CD14-positive monocyte (primary cell): Measurements from ENCODE around the gene APOL3. TPM values are rescaled to one million over a fixed set of nuclear protein-coding genes. Genes with fewer than 3 reads are reported as not detected.

ENCODE experiments used
- DNase-seq, 3 donors: peaks; one replicate each; pipeline ENCODE4 v3.0.0-alpha.2; 2011 to 2022
- H2AFZ ChIP-seq: 2 replicates; pipeline ENCODE4 v1.6.0; 2012; ENCODE audit warnings: mild to moderate bottlenecking, low read depth, low read length, inconsistent platforms; ENCODE audit not compliant: insufficient read depth, poor library complexity, severe bottlenecking
- H3K27ac ChIP-seq, 2 donors: 1 replicate in 1 of 2; 2 replicates in 1 of 2; pipeline ENCODE4 v1.5.1; 2012 to 2013; ENCODE audit warnings: low read length in 2 of 2, control low read depth in 1 of 2, inconsistent platforms in 1 of 2, low read depth in 1 of 2, mild to moderate bottlenecking in 1 of 2
- H3K27me3 ChIP-seq, 2 donors: one replicate each; pipeline versions ENCODE4 v1.6.0 to v1.6.1; 2011 to 2013; ENCODE audit warnings: low read length in 2 of 2; ENCODE audit not compliant: control insufficient read depth in 2 of 2, insufficient read depth in 2 of 2
- H3K36me3 ChIP-seq, 2 donors: replicated peaks in 1 of 2; 1 replicate in 1 of 2; 2 replicates in 1 of 2; pipeline versions ENCODE4 v1.5.1 to v1.6.1; 2012 to 2013; ENCODE audit warnings: low read length in 2 of 2, control low read depth in 1 of 2, inconsistent platforms in 1 of 2, mild to moderate bottlenecking in 1 of 2; ENCODE audit not compliant: insufficient read depth in 2 of 2, control insufficient read depth in 1 of 2
- H3K4me1 ChIP-seq, 2 donors: 1 replicate in 1 of 2; 2 replicates in 1 of 2; pipeline versions ENCODE4 v1.5.1 to v1.6.1; 2012 to 2013; ENCODE audit warnings: low read length in 2 of 2, control low read depth in 1 of 2, inconsistent platforms in 1 of 2, mild to moderate bottlenecking in 1 of 2, moderate library complexity in 1 of 2; ENCODE audit not compliant: insufficient read depth in 2 of 2, control insufficient read depth in 1 of 2
- H3K4me2 ChIP-seq: replicated peaks from 2 replicates; pipeline ENCODE3; 2012; ENCODE audit warnings: low read length, moderate library complexity, mild to moderate bottlenecking; ENCODE audit not compliant: poor library complexity, severe bottlenecking; ENCODE audit errors: extremely low read depth
- H3K4me3 ChIP-seq, 3 experiments: fragments of 200-600 bp in 1 of 3; sonication (generic) in 1 of 3; replicated peaks in 1 of 3; 1 replicate in 2 of 3; 2 replicates in 1 of 3; pipeline ENCODE4 v1.5.1; 2011 to 2013; ENCODE audit warnings: low read length in 3 of 3, mild to moderate bottlenecking in 3 of 3, control low read depth in 2 of 3, low read depth in 2 of 3, inconsistent platforms in 1 of 3, moderate library complexity in 1 of 3
- H3K79me2 ChIP-seq: 2 replicates; pipeline ENCODE4 v1.6.0; 2012; ENCODE audit warnings: mild to moderate bottlenecking, control low read depth, inconsistent platforms, low read length, moderate library complexity; ENCODE audit not compliant: insufficient read depth
- H3K9ac ChIP-seq: 2 replicates; pipeline ENCODE4 v1.6.0; 2017; ENCODE audit warnings: low read length, mild to moderate bottlenecking; ENCODE audit not compliant: insufficient read depth, poor library complexity, severe bottlenecking
- H3K9me3 ChIP-seq, 2 donors: replicated peaks in 1 of 2; 1 replicate in 1 of 2; 2 replicates in 1 of 2; pipeline versions ENCODE4 v1.5.1 to v1.6.1; 2012 to 2013; ENCODE audit warnings: low read length in 2 of 2, control low read depth in 1 of 2; ENCODE audit not compliant: control insufficient read depth in 1 of 2, insufficient read depth in 1 of 2
- H4K20me1 ChIP-seq: 2 replicates; pipeline ENCODE4 v1.6.0; 2012; ENCODE audit warnings: mild to moderate bottlenecking, low read length, control low read depth, moderate library complexity; ENCODE audit not compliant: insufficient read depth
- H3K27ac Mint-ChIP-seq, 7 donors: one replicate each; pipeline ENCODE4 v1.8.0; 2020; ENCODE audit warnings: mild to moderate bottlenecking in 7 of 7, mixed read lengths in 7 of 7, moderate library complexity in 6 of 7, inconsistent platforms in 2 of 7
- H3K27me3 Mint-ChIP-seq, 3 donors: one replicate each; pipeline ENCODE4 v1.8.0; 2021 to 2022; ENCODE audit warnings: low read depth in 3 of 3, mild to moderate bottlenecking in 3 of 3, mixed read lengths in 3 of 3, moderate library complexity in 3 of 3, inconsistent platforms in 1 of 3
- H3K36me3 Mint-ChIP-seq, 2 donors: one replicate each; pipeline ENCODE4 v1.8.0; 2020; ENCODE audit warnings: mixed read lengths in 2 of 2, inconsistent platforms in 1 of 2, mild to moderate bottlenecking in 1 of 2
- H3K4me1 Mint-ChIP-seq: one replicate; pipeline ENCODE4 v1.8.0; 2020; ENCODE audit warnings: mild to moderate bottlenecking, mixed read lengths
- H3K4me3 Mint-ChIP-seq, 2 donors: one replicate each; pipeline ENCODE4 v1.8.0; 2020; ENCODE audit warnings: mild to moderate bottlenecking in 2 of 2, mixed read lengths in 2 of 2, moderate library complexity in 1 of 2
- H3K9me3 Mint-ChIP-seq, 7 donors: one replicate each; pipeline ENCODE4 v1.8.0; 2020 to 2022; ENCODE audit warnings: mixed read lengths in 7 of 7, mild to moderate bottlenecking in 6 of 7, moderate library complexity in 6 of 7, inconsistent platforms in 2 of 7
- WGBS: methylation state at CpG from one replicate; pipeline ENCODE4 v1.1.5; 2013; ENCODE audit warnings: missing lambda C conversion rate; ENCODE audit not compliant: insufficient coverage; 5-methylcytosine and 5-hydroxymethylcytosine counted together
- intact Hi-C, 2 donors: fragments of 100-400 bp; cut with micrococcal nuclease; formaldehyde crosslinking; loops; one replicate each; pipeline versions ENCODE4 v1.15.0 to v1.15.1; 2023
- polyA plus RNA-seq, 3 donors: library from polyadenylated mRNA; depleted of rRNA in 1 of 3; unstranded in 2 of 3; stranded (reverse) in 1 of 3; fragments of 300-500 nt in 2 of 3; fragments of >200 nt in 1 of 3; fragmentation: Illumina TruSeq in 2 of 3; gene quantifications; 1 replicate in 2 of 3; 2 replicates in 1 of 3; pipeline ENCODE4 v1.2.3, GENCODE V29; 2012 to 2021
- TF ChIP-seq, protein P1 (sequence below): fragments of 200-600 bp; IDR thresholded peaks from one replicate; pipeline ENCODE4 v1.8.0; 2022; ENCODE audit warnings: antibody characterized with exemption, mild to moderate bottlenecking

The APOL3 gene
- polyA plus RNA-seq, 3 donors: 39.9 to 97.0 (median 61.3) TPM

DNA sequence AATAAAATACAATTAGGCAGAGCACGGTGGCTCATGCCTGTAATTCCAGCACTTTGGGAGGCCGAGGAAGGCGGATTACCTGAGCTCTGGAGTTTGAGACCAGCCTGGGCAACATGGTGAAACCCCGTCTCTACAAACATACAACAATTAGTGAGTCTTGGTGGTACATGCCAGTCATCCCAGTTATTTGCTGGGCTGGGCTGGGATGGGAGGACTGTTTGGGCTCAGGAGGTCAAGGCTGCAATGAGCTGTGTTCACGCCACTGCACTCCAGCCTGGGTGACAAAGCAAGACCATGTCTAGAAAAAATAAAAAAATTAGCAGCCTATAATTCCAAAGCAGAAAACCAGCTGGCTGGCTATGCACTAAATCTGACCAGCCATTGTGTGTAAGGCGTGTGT, 35.1 kb downstream of the APOL3 start:
- H4K20me1 ChIP-seq: no peaks in the 10 kb centered on the region
- H3K27ac Mint-ChIP-seq: no peak overlapping the region
- DNase-seq: no peak
- no peak overlapping the region for H3K4me2 ChIP-seq
- 88% methylated on average over 3 of the region's 6 CpGs for WGBS
- H3K27ac ChIP-seq: no peak overlapping the region
- intact Hi-C loops: loop anchor here in 1 of 2 donors (10.0 kb wide), 1 partner anchor 771 kb away; no protein-coding TSS in a partner anchor
- no peaks in the 10 kb centered on the region for H3K36me3 Mint-ChIP-seq
- peaks cover 17% of the 10 kb centered on the region for H3K4me1 Mint-ChIP-seq
- H3K27me3 ChIP-seq: peaks cover 0 to 3% of the 10 kb centered on the region in 2 donors
- TF ChIP-seq, protein P1, sequence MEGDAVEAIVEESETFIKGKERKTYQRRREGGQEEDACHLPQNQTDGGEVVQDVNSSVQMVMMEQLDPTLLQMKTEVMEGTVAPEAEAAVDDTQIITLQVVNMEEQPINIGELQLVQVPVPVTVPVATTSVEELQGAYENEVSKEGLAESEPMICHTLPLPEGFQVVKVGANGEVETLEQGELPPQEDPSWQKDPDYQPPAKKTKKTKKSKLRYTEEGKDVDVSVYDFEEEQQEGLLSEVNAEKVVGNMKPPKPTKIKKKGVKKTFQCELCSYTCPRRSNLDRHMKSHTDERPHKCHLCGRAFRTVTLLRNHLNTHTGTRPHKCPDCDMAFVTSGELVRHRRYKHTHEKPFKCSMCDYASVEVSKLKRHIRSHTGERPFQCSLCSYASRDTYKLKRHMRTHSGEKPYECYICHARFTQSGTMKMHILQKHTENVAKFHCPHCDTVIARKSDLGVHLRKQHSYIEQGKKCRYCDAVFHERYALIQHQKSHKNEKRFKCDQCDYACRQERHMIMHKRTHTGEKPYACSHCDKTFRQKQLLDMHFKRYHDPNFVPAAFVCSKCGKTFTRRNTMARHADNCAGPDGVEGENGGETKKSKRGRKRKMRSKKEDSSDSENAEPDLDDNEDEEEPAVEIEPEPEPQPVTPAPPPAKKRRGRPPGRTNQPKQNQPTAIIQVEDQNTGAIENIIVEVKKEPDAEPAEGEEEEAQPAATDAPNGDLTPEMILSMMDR: no peak
- H3K27me3 Mint-ChIP-seq: peaks cover 10 to 21% (median 15%) of the 10 kb centered on the region in 3 donors
- H3K36me3 ChIP-seq: no peaks in the 10 kb centered on the region
- no peaks in the 10 kb centered on the region for H3K79me2 ChIP-seq
- H3K9me3 ChIP-seq: no peaks in the 10 kb centered on the region
- no peak overlapping the region for H3K9ac ChIP-seq
- H3K9me3 Mint-ChIP-seq: peaks cover 0 to 3% (median 1%) of the 10 kb centered on the region in 7 donors
- no peak overlapping the region for H3K4me3 Mint-ChIP-seq
- H3K4me1 ChIP-seq: peaks cover 16 to 19% of the 10 kb centered on the region in 2 donors
- H3K4me3 ChIP-seq: no peak overlapping the region
- no peak overlapping the region for H2AFZ ChIP-seq

- no peak overlapping the region for H3K4me3 ChIP-seq
- intact Hi-C loops: loop anchor here (5.0 to 10.0 kb wide), 3 partner anchors 502 to 772 kb away; no protein-coding TSS in a partner anchor
- WGBS: 36% methylated on average over 6 of the region's 11 CpGs
- peak overlapping the region in 1 of 2 donors; percentile 92 for H3K4me3 Mint-ChIP-seq
- peak overlapping the region; percentile 11 for H3K4me2 ChIP-seq
- H3K4me1 Mint-ChIP-seq: peaks cover 17% of the 10 kb centered on the region
- H3K27me3 Mint-ChIP-seq: peaks cover 8 to 16% (median 10%) of the 10 kb centered on the region in 3 donors
- H3K27me3 ChIP-seq: no peaks in the 10 kb centered on the region
- no peak overlapping the region for H3K9ac ChIP-seq
- peak overlapping the region; percentile 43 to 98 (median 84) for H3K27ac Mint-ChIP-seq
- DNase-seq: peak; percentile 24 to 66 (median 42)
- H3K79me2 ChIP-seq: no peaks in the 10 kb centered on the region
- H4K20me1 ChIP-seq: no peaks in the 10 kb centered on the region
- peak overlapping the region; percentile 47 for H2AFZ ChIP-seq
- H3K4me1 ChIP-seq: peaks cover 16 to 19% of the 10 kb centered on the region in 2 donors
- peaks cover 0 to 3% (median 1%) of the 10 kb centered on the region in 7 donors for H3K9me3 Mint-ChIP-seq
- no peaks in the 10 kb centered on the region for H3K36me3 Mint-ChIP-seq
- H3K9me3 ChIP-seq: no peaks in the 10 kb centered on the region
- H3K36me3 ChIP-seq: no peaks in the 10 kb centered on the region
- TF ChIP-seq, protein P1: no peak
- H3K27ac ChIP-seq: peak overlapping the region in 1 of 2 donors; percentile 26
Measured at GRCh38 chr22:36124666-36125065, 35.9 kb downstream of the APOL3 start.
